22Rv1 (cell line): ENCODE measurements around the gene SERPIND1.

ENCODE experiments used
- CTCF ChIP-seq: fragments of 450-650 bp; IDR thresholded peaks from 2 replicates; pipeline ENCODE4 v1.5.1; 2017; ENCODE audit warnings: mild to moderate bottlenecking
- ZFX ChIP-seq: fragments of 450-650 bp; IDR thresholded peaks from 2 replicates; pipeline ENCODE4 v1.6.1; 2017; ENCODE audit warnings: antibody characterized with exemption, borderline replicate concordance

- TF ChIP-seq CTCF (no peak), ZFX (no peak)
These were observed 37.3 kb downstream of the SERPIND1 start for GRCh38 chr22:20811171-20811570.
